ENCODE results near the gene RNF157. TPM values are rescaled to one million over a fixed set of nuclear protein-coding genes. Genes with fewer than 3 reads are reported as not detected.
"Not testable (repeated sequence)": the region's sequence is repeated elsewhere in the genome, so short reads cannot be mapped to it uniquely, and the experiment has no call there.

The RNF157 gene
- total and polyA plus RNA-seq, 8 donors = 0.95 to 41.4 (median 4.5) TPM

- 79 to 100% (median 92%) methylated on average over 1 of the region's 1 CpG for WGBS, 5 donors
- no peak overlapping the region for H3K4me3 ChIP-seq
- no peak for DNase-seq
- H3K36me3 ChIP-seq = no peaks in the 10 kb centered on the region
- no peaks in the 10 kb centered on the region for H3K9me3 ChIP-seq
- no peak overlapping the region for H3K27ac ChIP-seq
- intact Hi-C loops (cut with DNase I; ENCODE audit: low total_unique reads) = no loop called here
- TF ChIP-seq EP300 (IDR thresholded peaks at IDR 0.05) (no peak), POLR2AphosphoS5 (IDR thresholded peaks at IDR 0.05) (no peak), POLR2A (IDR thresholded peaks at IDR 0.05) (no peak)
- TF ChIP-seq, protein P1, sequence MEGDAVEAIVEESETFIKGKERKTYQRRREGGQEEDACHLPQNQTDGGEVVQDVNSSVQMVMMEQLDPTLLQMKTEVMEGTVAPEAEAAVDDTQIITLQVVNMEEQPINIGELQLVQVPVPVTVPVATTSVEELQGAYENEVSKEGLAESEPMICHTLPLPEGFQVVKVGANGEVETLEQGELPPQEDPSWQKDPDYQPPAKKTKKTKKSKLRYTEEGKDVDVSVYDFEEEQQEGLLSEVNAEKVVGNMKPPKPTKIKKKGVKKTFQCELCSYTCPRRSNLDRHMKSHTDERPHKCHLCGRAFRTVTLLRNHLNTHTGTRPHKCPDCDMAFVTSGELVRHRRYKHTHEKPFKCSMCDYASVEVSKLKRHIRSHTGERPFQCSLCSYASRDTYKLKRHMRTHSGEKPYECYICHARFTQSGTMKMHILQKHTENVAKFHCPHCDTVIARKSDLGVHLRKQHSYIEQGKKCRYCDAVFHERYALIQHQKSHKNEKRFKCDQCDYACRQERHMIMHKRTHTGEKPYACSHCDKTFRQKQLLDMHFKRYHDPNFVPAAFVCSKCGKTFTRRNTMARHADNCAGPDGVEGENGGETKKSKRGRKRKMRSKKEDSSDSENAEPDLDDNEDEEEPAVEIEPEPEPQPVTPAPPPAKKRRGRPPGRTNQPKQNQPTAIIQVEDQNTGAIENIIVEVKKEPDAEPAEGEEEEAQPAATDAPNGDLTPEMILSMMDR (IDR thresholded peaks at IDR 0.05) = no peak
- no peaks in the 10 kb centered on the region for H3K27me3 ChIP-seq
- H3K4me1 ChIP-seq = no peaks in the 10 kb centered on the region
These were observed 32.2 kb downstream of the RNF157 start for GRCh38 chr17:76208120-76208519.

GRCh38 chr17:76207275-76208059 is 32.8 kb downstream of the RNF157 start:
- H3K27me3 ChIP-seq = no peaks in the 10 kb centered on the region
- no peak overlapping the region for H3K4me3 ChIP-seq
- H3K36me3 ChIP-seq = no peaks in the 10 kb centered on the region
- intact Hi-C loops (cut with DNase I; ENCODE audit: low total_unique reads) = no loop called here
- 82 to 86% (median 85%) methylated on average over 7 of the region's 7 CpGs for WGBS, 5 donors
- no peak overlapping the region for H3K27ac ChIP-seq
- TF ChIP-seq POLR2A (IDR thresholded peaks at IDR 0.05) = no peak
- no peak for TF ChIP-seq EP300 (IDR thresholded peaks at IDR 0.05)
- TF ChIP-seq, protein P1 (IDR thresholded peaks at IDR 0.05) = no peak
- no peak for TF ChIP-seq POLR2AphosphoS5 (IDR thresholded peaks at IDR 0.05)
- DNase-seq = no peak
- no peaks in the 10 kb centered on the region for H3K9me3 ChIP-seq
- no peaks in the 10 kb centered on the region for H3K4me1 ChIP-seq

DNA sequence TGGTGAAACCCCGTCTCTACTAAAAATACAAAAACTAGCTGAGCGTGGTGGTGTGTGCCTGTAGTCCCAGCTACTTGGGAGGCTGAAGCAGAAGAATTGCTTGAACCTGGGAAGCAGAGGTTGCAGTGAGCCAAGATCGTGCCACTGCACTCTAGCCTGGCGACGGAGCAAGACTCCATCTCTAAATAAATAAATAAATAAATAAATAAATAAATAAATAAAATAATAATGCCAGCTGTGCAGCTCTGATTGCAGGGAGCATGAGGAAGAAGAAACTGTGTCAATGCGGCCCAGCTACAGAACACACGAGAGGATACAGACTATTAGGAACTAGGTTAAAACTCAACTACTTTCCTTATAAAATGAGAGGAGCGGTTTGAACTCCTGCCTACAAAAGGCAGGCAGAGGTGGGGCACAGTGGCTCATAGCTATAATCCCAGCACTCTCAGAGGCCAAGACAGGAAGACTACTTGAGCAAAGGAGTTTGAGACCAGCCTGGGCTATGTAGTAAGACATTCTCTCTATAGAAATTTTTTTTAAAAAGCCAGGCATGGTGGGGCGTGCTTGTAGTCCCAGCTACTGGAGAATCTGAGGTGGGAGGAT is 34.6 kb downstream of the RNF157 start:
- H3K9me3 ChIP-seq; DNase-seq; intact Hi-C loops (cut with DNase I; ENCODE audit: low total_unique reads); H3K36me3 ChIP-seq; H3K27ac ChIP-seq; H3K4me1 ChIP-seq; H3K4me3 ChIP-seq; H3K27me3 ChIP-seq: not testable (repeated sequence)
- WGBS, 5 donors = 93 to 97% (median 95%) methylated on average over 9 of the region's 9 CpGs

DNA sequence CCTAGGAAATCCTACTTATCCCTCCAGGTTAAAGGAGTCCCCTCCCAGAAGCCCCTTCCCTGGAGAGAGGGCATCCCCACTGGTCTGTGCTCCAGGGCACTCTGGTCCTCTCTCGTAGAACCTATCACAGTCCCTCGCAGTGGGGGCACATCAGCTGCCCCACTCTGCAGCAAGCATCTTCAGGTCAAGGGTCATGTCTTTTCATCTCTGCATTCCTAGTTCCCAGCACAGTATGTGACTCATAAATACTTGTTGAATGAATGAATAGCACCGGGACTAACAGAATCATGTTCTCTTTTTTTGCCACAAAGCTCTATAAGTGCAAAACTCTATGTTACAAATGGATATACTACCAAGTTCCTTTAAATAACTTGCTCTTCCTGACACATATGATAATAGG is 36.0 kb downstream of the RNF157 start:
- H3K27me3 ChIP-seq = no peaks in the 10 kb centered on the region
- intact Hi-C loops (cut with DNase I; ENCODE audit: low total_unique reads) = no loop called here
- H3K27ac ChIP-seq = no peak overlapping the region
- TF ChIP-seq, protein P1 (IDR thresholded peaks at IDR 0.05) = no peak
- TF ChIP-seq POLR2A (IDR thresholded peaks at IDR 0.05) (no peak), POLR2AphosphoS5 (IDR thresholded peaks at IDR 0.05) (no peak), EP300 (IDR thresholded peaks at IDR 0.05) (no peak)
- no peaks in the 10 kb centered on the region for H3K4me1 ChIP-seq
- H3K4me3 ChIP-seq = no peak overlapping the region
- WGBS, 5 donors = 73 to 83% (median 79%) methylated on average over 3 of the region's 3 CpGs
- no peaks in the 10 kb centered on the region for H3K9me3 ChIP-seq
- no peak for DNase-seq
- no peaks in the 10 kb centered on the region for H3K36me3 ChIP-seq

DNA sequence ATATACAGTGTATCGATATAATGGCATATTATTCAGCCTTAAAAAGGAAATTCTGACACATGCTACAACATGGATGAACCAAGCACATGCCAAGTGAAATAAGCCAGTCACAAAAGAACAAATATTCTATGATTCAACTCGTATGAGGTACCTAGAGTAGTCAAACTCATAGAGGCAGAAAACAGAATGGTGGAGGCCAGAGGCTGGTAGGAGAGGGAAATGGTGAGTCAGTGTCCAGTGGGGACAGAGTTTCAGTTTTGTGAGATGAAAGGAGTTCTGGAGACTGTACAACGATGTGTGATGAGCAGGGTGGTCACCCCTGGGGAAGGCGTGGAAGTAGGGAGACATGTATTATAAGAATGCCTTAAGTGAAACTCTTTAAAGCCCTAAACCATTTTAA is 39.9 kb downstream of the RNF157 start:
- H3K27ac ChIP-seq = no peak overlapping the region

More for the DNA sequence above, 39.9 kb downstream of the RNF157 start:
- no peaks in the 10 kb centered on the region for H3K36me3 ChIP-seq
- no peak overlapping the region for H3K4me3 ChIP-seq
- TF ChIP-seq POLR2A (IDR thresholded peaks at IDR 0.05) (no peak), EP300 (IDR thresholded peaks at IDR 0.05) (no peak), POLR2AphosphoS5 (IDR thresholded peaks at IDR 0.05) (no peak)
- TF ChIP-seq, protein P1 (IDR thresholded peaks at IDR 0.05) = no peak
- DNase-seq = no peak
- WGBS, 5 donors = 80 to 94% (median 89%) methylated on average over 4 of the region's 4 CpGs
- intact Hi-C loops (cut with DNase I; ENCODE audit: low total_unique reads) = no loop called here
- H3K27me3 ChIP-seq = no peaks in the 10 kb centered on the region
- H3K9me3 ChIP-seq = no peaks in the 10 kb centered on the region
- peaks cover 0 to 22% (median 5%) of the 10 kb centered on the region in 4 donors for H3K4me1 ChIP-seq
